ENCODE measurements around the gene PBX1. TPM values are rescaled to one million over a fixed set of nuclear protein-coding genes. Genes with fewer than 3 reads are reported as not detected.
A peak's percentile ranks its signal among the peaks of the same experiment; 100 is the strongest.

PBX1 gene
- total and polyA plus RNA-seq, 2 experiments from 2014 or later, result 14.8 to 61.6 TPM

GRCh38 chr1:164767752-164768402 lies 208.9 kb downstream of the PBX1 start:
- H4K20me1 ChIP-seq (ENCODE audit: insufficient read depth, poor library complexity, severe bottlenecking), result no peaks in the 10 kb centered on the region
- H3K27ac ChIP-seq, result peak overlapping the region; percentile 54
- no peak for TF ChIP-seq EZH2phosphoT487 (IDR thresholded peaks at IDR 0.05; ENCODE audit: low read depth, severe bottlenecking, unreplicated experiment)
- TF ChIP-seq CTCF (IDR thresholded peaks at IDR 0.05; ENCODE audit: poor library complexity), result no peak
- no peak for TF ChIP-seq EZH2 (IDR thresholded peaks at IDR 0.05; ENCODE audit: borderline replicate concordance)
- H3K4me3 ChIP-seq, result no peak overlapping the region
- H3K9me2 ChIP-seq (replicated peaks; ENCODE audit: insufficient read depth), result no peaks in the 10 kb centered on the region
- DNase-seq (ENCODE audit: low spot score), result no peak
- H3K36me3 ChIP-seq (replicated peaks; ENCODE audit: insufficient read depth, low read depth), result no peaks in the 10 kb centered on the region
- no peaks in the 10 kb centered on the region for H3K27me3 ChIP-seq
- H3K4me2 ChIP-seq, result no peak overlapping the region
- peaks cover 41% of the 10 kb centered on the region for H3K4me1 ChIP-seq (ENCODE audit: insufficient read depth)
- peaks cover 23% of the 10 kb centered on the region for H3K79me2 ChIP-seq
- 77% methylated on average over 3 of the region's 3 CpGs for WGBS (ENCODE audit: low lambda C conversion rate, missing lambda C conversion rate)
- H3K9me3 ChIP-seq (ENCODE audit: low read depth), result no peaks in the 10 kb centered on the region
- no peak overlapping the region for H2AFZ ChIP-seq

GRCh38 chr1:164768619-164769018 lies 209.6 kb downstream of the PBX1 start:
- no peak overlapping the region for H2AFZ ChIP-seq
- whole genome bisulfite sequencing (ENCODE audit: low lambda C conversion rate, missing lambda C conversion rate), result 89% methylated on average over 5 of the region's 5 CpGs
- H3K9me2 ChIP-seq (replicated peaks; ENCODE audit: insufficient read depth), result no peaks in the 10 kb centered on the region
- H3K9me3 ChIP-seq (ENCODE audit: low read depth), result no peaks in the 10 kb centered on the region
- no peak overlapping the region for H3K4me3 ChIP-seq
- H3K4me2 ChIP-seq, result no peak overlapping the region
- H3K36me3 ChIP-seq (replicated peaks; ENCODE audit: insufficient read depth, low read depth), result no peaks in the 10 kb centered on the region
- peaks cover 48% of the 10 kb centered on the region for H3K4me1 ChIP-seq (ENCODE audit: insufficient read depth)
- H3K27me3 ChIP-seq, result no peaks in the 10 kb centered on the region
- peaks cover 23% of the 10 kb centered on the region for H3K79me2 ChIP-seq
- no peaks in the 10 kb centered on the region for H4K20me1 ChIP-seq (ENCODE audit: insufficient read depth, poor library complexity, severe bottlenecking)
- peak overlapping the region; percentile 54 for H3K27ac ChIP-seq
- TF ChIP-seq EZH2phosphoT487 (IDR thresholded peaks at IDR 0.05; ENCODE audit: low read depth, severe bottlenecking, unreplicated experiment) (no peak), CTCF (IDR thresholded peaks at IDR 0.05; ENCODE audit: poor library complexity) (no peak), EZH2 (IDR thresholded peaks at IDR 0.05; ENCODE audit: borderline replicate concordance) (no peak)
- no peak for DNase-seq (ENCODE audit: low spot score)

GRCh38 chr1:164769486-164770130 lies 210.6 kb downstream of the PBX1 start:
- no peaks in the 10 kb centered on the region for H3K36me3 ChIP-seq (replicated peaks; ENCODE audit: insufficient read depth, low read depth)
- no peak for DNase-seq (ENCODE audit: low spot score)
- no peak overlapping the region for H3K4me2 ChIP-seq
- H3K27ac ChIP-seq, result peak overlapping the region; percentile 93
- no peaks in the 10 kb centered on the region for H3K9me3 ChIP-seq (ENCODE audit: low read depth)
- H3K27me3 ChIP-seq, result no peaks in the 10 kb centered on the region
- no peaks in the 10 kb centered on the region for H3K9me2 ChIP-seq (replicated peaks; ENCODE audit: insufficient read depth)
- TF ChIP-seq EZH2 (IDR thresholded peaks at IDR 0.05; ENCODE audit: borderline replicate concordance) (no peak), CTCF (IDR thresholded peaks at IDR 0.05; ENCODE audit: poor library complexity) (no peak), EZH2phosphoT487 (IDR thresholded peaks at IDR 0.05; ENCODE audit: low read depth, severe bottlenecking, unreplicated experiment) (no peak)
- peaks cover 58% of the 10 kb centered on the region for H3K4me1 ChIP-seq (ENCODE audit: insufficient read depth)
- H3K79me2 ChIP-seq, result peaks cover 21% of the 10 kb centered on the region
- 86% methylated on average over 2 of the region's 2 CpGs for WGBS (ENCODE audit: low lambda C conversion rate, missing lambda C conversion rate)
- H4K20me1 ChIP-seq (ENCODE audit: insufficient read depth, poor library complexity, severe bottlenecking), result no peaks in the 10 kb centered on the region
- no peak overlapping the region for H2AFZ ChIP-seq
- H3K4me3 ChIP-seq, result no peak overlapping the region
